Liver (tissue), 9 donors: ENCODE measurements around the gene PRR15L. TPM values are rescaled to one million over a fixed set of nuclear protein-coding genes. Genes with fewer than 3 reads are reported as not detected.

Experiments
- DNase-seq: peaks from one replicate; pipeline ENCODE4 v3.0.0-alpha.2; 2017; ENCODE audit warnings: low spot score
- H3K27ac ChIP-seq, 2 donors: one replicate each; pipeline ENCODE4 v1.7.0; 2013; ENCODE audit warnings: inconsistent platforms in 2 of 2, low read length in 2 of 2, control low read depth in 1 of 2, low read depth in 1 of 2, mild to moderate bottlenecking in 1 of 2
- H3K27me3 ChIP-seq, 4 donors: one replicate each; pipeline versions ENCODE4 v1.6.1 to v1.7.0; 2013; ENCODE audit warnings: low read length in 3 of 4, inconsistent platforms in 1 of 4, mild to moderate bottlenecking in 1 of 4, moderate library complexity in 1 of 4; ENCODE audit not compliant: control insufficient read depth in 4 of 4, insufficient read depth in 4 of 4
- H3K36me3 ChIP-seq, 4 donors: one replicate each; pipeline versions ENCODE4 v1.6.1 to v1.7.0; 2013; ENCODE audit warnings: low read length in 3 of 4, mild to moderate bottlenecking in 3 of 4, low read depth in 1 of 4, moderate library complexity in 1 of 4; ENCODE audit not compliant: control insufficient read depth in 4 of 4, insufficient read depth in 3 of 4
- H3K4me1 ChIP-seq, 4 donors: one replicate each; pipeline versions ENCODE4 v1.6.1 to v1.7.0; 2013; ENCODE audit warnings: low read length in 3 of 4, mild to moderate bottlenecking in 3 of 4, moderate library complexity in 1 of 4; ENCODE audit not compliant: control insufficient read depth in 4 of 4, insufficient read depth in 4 of 4
- H3K4me3 ChIP-seq, 3 donors: one replicate each; pipeline versions ENCODE4 v1.6.1 to v1.7.0; 2013; ENCODE audit warnings: low read length in 3 of 3, control low read depth in 1 of 3, low read depth in 1 of 3, mild to moderate bottlenecking in 1 of 3
- H3K9ac ChIP-seq, 2 donors: one replicate each; pipeline ENCODE4 v1.7.0; 2013; ENCODE audit warnings: low read length in 2 of 2, mild to moderate bottlenecking in 2 of 2, moderate library complexity in 2 of 2, control low read depth in 1 of 2, low read depth in 1 of 2
- H3K9me3 ChIP-seq, 4 donors: one replicate each; pipeline versions ENCODE4 v1.6.1 to v1.7.0; 2013; ENCODE audit warnings: low read length in 3 of 4; ENCODE audit not compliant: control insufficient read depth in 4 of 4
- EGR1 ChIP-seq, 2 donors: IDR thresholded peaks; 2 replicates each; pipeline ENCODE4 v1.6.1; 2016 to 2018; ENCODE audit warnings: antibody characterized with exemption in 2 of 2, low read depth in 2 of 2
- FOXA1 ChIP-seq: IDR thresholded peaks from 2 replicates; pipeline ENCODE4 v1.6.1; 2016; ENCODE audit warnings: antibody characterized with exemption
- FOXA2 ChIP-seq: IDR thresholded peaks from 2 replicates; pipeline ENCODE4 v1.6.1; 2016; ENCODE audit warnings: antibody characterized with exemption
- GABPA ChIP-seq, 2 donors: IDR thresholded peaks in 1 of 2; conservative IDR thresholded peaks in 1 of 2; 2 replicates each; pipeline ENCODE4 v1.6.1; 2016; ENCODE audit warnings: antibody characterized with exemption in 2 of 2, mild to moderate bottlenecking in 1 of 2, moderate library complexity in 1 of 2
- HNF4A ChIP-seq, 2 donors: conservative IDR thresholded peaks; 2 replicates each; pipeline ENCODE4 v1.6.1; 2016; ENCODE audit warnings: antibody characterized with exemption in 2 of 2, mild to moderate bottlenecking in 2 of 2
- HNF4G ChIP-seq: IDR thresholded peaks from 2 replicates; pipeline ENCODE4 v1.6.1; 2016; ENCODE audit warnings: antibody characterized with exemption
- JUND ChIP-seq, 2 donors: IDR thresholded peaks; 2 replicates each; pipeline ENCODE4 v1.6.1; 2016; ENCODE audit warnings: antibody characterized with exemption in 2 of 2
- NR2F2 ChIP-seq: IDR thresholded peaks from 2 replicates; pipeline ENCODE4 v1.6.1; 2016; ENCODE audit warnings: antibody characterized with exemption
- RXRA ChIP-seq, 2 donors: IDR thresholded peaks; 2 replicates each; pipeline ENCODE4 v1.6.1; 2017 to 2018; ENCODE audit warnings: antibody characterized with exemption in 2 of 2, mild to moderate bottlenecking in 1 of 2
- SP1 ChIP-seq: IDR thresholded peaks from 2 replicates; pipeline ENCODE4 v1.6.1; 2018; ENCODE audit warnings: antibody characterized with exemption, mild to moderate bottlenecking
- TAF1 ChIP-seq: conservative IDR thresholded peaks from 2 replicates; pipeline ENCODE4 v1.6.1; 2016; ENCODE audit warnings: antibody characterized with exemption, mild to moderate bottlenecking
- YY1 ChIP-seq: IDR thresholded peaks from 2 replicates; pipeline ENCODE4 v1.6.1; 2016; ENCODE audit warnings: antibody characterized with exemption, mild to moderate bottlenecking
- WGBS: extraction: QIAGEN DNeasy Blood & Tissue Kit; methylation state at CpG from one replicate; pipeline ENCODE4 v1.1.7; 2013; 5-methylcytosine and 5-hydroxymethylcytosine counted together
- polyA plus RNA-seq, 2 donors: library from polyadenylated mRNA; stranded (reverse) in 1 of 2; unstranded in 1 of 2; fragments of 200-250 nt in 1 of 2; fragments of >200 nt in 1 of 2; fragmentation: Nextera tagmentation in 1 of 2; extraction: Ambion mirVana in 1 of 2; gene quantifications; one replicate each; pipeline versions ENCODE4 v1.2.1 to v1.2.3, GENCODE V29; 2013 to 2015
- total RNA-seq, 2 donors: library from RNA; depleted of rRNA; stranded (reverse); fragments of >200 nt; gene quantifications; one replicate each; pipeline ENCODE4 v1.2.3, GENCODE V29; 2014
- TF ChIP-seq, protein P1 (sequence below): IDR thresholded peaks from 2 replicates; pipeline ENCODE4 v1.6.1; 2016; ENCODE audit warnings: antibody characterized with exemption
- TF ChIP-seq, protein P2 (sequence below): IDR thresholded peaks from 2 replicates; pipeline ENCODE4 v1.6.1; 2016; ENCODE audit warnings: antibody characterized with exemption
- TF ChIP-seq, protein P3 (sequence below): fragments of 150-350 bp; IDR thresholded peaks from 2 replicates; pipeline ENCODE4 v1.5.1; 2017; ENCODE audit warnings: improper control_type of control experiment, low read depth, low read length; ENCODE audit not compliant: missing input control
- TF ChIP-seq, protein P4 (sequence below): IDR thresholded peaks from 2 replicates; pipeline ENCODE4 v1.6.1; 2016; ENCODE audit warnings: antibody characterized with exemption
- TF ChIP-seq, protein P5 (sequence below): IDR thresholded peaks from 2 replicates; pipeline ENCODE4 v1.6.1; 2016; ENCODE audit warnings: antibody characterized with exemption, mild to moderate bottlenecking
- donor health status: healthy.
- donor health status: healthy.
- donor health status: healthy.
- donor health status: healthy.
- donor health status: healthy.

The PRR15L gene
- total and polyA plus RNA-seq, 4 donors = 0.83 to 11.0 (median 1.9) TPM

DNA sequence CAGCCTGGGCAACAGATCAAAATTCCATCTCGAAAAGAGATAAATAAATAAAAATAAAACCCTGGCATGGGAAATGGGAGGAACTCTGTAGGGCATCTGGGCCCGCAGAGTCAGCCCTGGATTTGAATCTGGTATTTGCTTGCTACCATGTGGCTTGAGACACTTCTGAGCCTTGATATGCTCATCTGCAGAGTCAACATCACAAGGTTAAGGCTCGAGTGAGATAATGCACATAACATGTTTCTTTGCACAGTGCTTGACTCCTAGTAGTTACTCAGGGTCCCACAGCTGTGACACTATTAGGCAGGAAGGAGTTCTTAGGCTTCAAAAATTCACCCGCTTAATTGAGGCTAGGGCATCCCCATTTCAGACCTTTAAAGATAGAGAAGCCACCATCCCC lies 34.5 kb upstream of the PRR15L start (continued):
- TF ChIP-seq FOXA2 (no peak), HNF4A (conservative IDR thresholded peaks at IDR 0.05) (no peak)
- TF ChIP-seq, protein P1, sequence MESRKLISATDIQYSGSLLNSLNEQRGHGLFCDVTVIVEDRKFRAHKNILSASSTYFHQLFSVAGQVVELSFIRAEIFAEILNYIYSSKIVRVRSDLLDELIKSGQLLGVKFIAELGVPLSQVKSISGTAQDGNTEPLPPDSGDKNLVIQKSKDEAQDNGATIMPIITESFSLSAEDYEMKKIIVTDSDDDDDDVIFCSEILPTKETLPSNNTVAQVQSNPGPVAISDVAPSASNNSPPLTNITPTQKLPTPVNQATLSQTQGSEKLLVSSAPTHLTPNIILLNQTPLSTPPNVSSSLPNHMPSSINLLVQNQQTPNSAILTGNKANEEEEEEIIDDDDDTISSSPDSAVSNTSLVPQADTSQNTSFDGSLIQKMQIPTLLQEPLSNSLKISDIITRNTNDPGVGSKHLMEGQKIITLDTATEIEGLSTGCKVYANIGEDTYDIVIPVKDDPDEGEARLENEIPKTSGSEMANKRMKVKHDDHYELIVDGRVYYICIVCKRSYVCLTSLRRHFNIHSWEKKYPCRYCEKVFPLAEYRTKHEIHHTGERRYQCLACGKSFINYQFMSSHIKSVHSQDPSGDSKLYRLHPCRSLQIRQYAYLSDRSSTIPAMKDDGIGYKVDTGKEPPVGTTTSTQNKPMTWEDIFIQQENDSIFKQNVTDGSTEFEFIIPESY = no peak

DNA sequence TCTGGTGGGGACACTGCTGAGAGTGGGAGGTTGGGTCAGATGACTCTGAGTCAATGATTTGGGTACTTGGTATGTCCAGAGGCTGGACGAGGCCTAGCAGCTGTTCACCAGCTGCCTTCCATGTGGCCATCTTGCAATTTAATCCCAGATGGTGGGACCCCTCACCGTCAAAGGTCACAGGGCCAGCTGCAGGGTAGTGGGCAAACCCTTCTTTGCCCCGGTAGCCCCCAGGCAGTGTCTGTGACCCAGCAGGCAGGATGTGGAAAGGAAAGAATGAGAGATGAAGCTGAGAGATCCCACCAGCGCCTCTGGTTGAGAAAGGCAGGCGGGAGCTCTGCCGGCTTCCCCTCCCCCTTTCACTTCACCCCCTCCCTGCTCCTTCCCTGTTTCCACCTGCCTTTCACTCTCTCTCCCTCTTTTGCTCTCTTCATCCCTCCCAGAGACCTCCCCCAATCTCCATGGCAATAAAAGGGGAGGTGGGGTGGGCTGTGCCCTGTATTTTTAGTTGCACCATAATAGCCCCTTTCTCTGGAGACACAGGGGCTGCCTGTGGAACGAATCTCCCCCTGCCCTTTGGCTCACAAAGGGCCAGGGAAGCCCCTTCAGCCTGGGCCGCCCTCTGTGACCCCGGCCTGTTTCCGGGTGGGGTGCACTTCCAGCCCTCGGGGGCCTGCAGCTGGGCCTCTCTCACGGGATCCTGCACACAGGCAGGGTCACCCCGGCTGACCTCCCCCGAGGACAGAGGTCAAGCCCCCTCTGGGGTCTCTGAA lies 33.5 kb upstream of the PRR15L start:
- Histone ChIP-seq H3K27ac (no peak overlapping the region), H3K4me1 (no peaks in the 10 kb centered on the region), H3K9ac (no peak overlapping the region), H3K4me3 (no peak overlapping the region), H3K9me3 (no peaks in the 10 kb centered on the region), H3K27me3 (no peaks in the 10 kb centered on the region), H3K36me3 (no peaks in the 10 kb centered on the region)
- TF ChIP-seq, protein P2, sequence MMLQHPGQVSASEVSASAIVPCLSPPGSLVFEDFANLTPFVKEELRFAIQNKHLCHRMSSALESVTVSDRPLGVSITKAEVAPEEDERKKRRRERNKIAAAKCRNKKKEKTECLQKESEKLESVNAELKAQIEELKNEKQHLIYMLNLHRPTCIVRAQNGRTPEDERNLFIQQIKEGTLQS = no peak
- no peak for TF ChIP-seq HNF4A (conservative IDR thresholded peaks at IDR 0.05)
- no peak for TF ChIP-seq NR2F2
- TF ChIP-seq, protein P3, sequence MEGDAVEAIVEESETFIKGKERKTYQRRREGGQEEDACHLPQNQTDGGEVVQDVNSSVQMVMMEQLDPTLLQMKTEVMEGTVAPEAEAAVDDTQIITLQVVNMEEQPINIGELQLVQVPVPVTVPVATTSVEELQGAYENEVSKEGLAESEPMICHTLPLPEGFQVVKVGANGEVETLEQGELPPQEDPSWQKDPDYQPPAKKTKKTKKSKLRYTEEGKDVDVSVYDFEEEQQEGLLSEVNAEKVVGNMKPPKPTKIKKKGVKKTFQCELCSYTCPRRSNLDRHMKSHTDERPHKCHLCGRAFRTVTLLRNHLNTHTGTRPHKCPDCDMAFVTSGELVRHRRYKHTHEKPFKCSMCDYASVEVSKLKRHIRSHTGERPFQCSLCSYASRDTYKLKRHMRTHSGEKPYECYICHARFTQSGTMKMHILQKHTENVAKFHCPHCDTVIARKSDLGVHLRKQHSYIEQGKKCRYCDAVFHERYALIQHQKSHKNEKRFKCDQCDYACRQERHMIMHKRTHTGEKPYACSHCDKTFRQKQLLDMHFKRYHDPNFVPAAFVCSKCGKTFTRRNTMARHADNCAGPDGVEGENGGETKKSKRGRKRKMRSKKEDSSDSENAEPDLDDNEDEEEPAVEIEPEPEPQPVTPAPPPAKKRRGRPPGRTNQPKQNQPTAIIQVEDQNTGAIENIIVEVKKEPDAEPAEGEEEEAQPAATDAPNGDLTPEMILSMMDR = no peak
- no peak for TF ChIP-seq GABPA (IDR thresholded peaks at IDR 0.05 in 1 of 2, conservative IDR thresholded peaks at IDR 0.05 in 1 of 2)
- TF ChIP-seq SP1 = no peak
- TF ChIP-seq, protein P4, sequence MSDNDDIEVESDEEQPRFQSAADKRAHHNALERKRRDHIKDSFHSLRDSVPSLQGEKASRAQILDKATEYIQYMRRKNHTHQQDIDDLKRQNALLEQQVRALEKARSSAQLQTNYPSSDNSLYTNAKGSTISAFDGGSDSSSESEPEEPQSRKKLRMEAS = no peak
- TF ChIP-seq JUND (IDR thresholded peaks at IDR 0.05) = no peak
- no peak for TF ChIP-seq HNF4G
- TF ChIP-seq TAF1 = no peak
- no peak for TF ChIP-seq RXRA (IDR thresholded peaks at IDR 0.05)
- TF ChIP-seq FOXA2 = no peak
- no peak for TF ChIP-seq YY1
- no peak for TF ChIP-seq FOXA1
- TF ChIP-seq, protein P5, sequence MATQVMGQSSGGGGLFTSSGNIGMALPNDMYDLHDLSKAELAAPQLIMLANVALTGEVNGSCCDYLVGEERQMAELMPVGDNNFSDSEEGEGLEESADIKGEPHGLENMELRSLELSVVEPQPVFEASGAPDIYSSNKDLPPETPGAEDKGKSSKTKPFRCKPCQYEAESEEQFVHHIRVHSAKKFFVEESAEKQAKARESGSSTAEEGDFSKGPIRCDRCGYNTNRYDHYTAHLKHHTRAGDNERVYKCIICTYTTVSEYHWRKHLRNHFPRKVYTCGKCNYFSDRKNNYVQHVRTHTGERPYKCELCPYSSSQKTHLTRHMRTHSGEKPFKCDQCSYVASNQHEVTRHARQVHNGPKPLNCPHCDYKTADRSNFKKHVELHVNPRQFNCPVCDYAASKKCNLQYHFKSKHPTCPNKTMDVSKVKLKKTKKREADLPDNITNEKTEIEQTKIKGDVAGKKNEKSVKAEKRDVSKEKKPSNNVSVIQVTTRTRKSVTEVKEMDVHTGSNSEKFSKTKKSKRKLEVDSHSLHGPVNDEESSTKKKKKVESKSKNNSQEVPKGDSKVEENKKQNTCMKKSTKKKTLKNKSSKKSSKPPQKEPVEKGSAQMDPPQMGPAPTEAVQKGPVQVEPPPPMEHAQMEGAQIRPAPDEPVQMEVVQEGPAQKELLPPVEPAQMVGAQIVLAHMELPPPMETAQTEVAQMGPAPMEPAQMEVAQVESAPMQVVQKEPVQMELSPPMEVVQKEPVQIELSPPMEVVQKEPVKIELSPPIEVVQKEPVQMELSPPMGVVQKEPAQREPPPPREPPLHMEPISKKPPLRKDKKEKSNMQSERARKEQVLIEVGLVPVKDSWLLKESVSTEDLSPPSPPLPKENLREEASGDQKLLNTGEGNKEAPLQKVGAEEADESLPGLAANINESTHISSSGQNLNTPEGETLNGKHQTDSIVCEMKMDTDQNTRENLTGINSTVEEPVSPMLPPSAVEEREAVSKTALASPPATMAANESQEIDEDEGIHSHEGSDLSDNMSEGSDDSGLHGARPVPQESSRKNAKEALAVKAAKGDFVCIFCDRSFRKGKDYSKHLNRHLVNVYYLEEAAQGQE = no peak
- no peak for TF ChIP-seq EGR1 (IDR thresholded peaks at IDR 0.05; ENCODE audit: low read depth in 2 of 2)
- DNase-seq = no peak
- 68% methylated on average over 14 of the region's 14 CpGs for WGBS
